Stimulated activated memory B cell treated with anti-CD40 and anti-IgM and Interleukin-4, amounts not matched to agents 10 μg/mL and 1 μg/mL and 100 μg/mL, for 72 hours (primary cell): ENCODE measurements around the gene ATP4B.

Experiments used
- ATAC-seq: fragments of 150-1000 bp; cut with Tn5 transposase; 2 replicates; pipeline ENCODE4 v1.10.0; 2021
- H3K27ac Mint-ChIP-seq: one replicate; pipeline ENCODE4 v1.8.0; 2022; ENCODE audit warnings: mild to moderate bottlenecking, mixed read lengths
- H3K27me3 Mint-ChIP-seq: one replicate; pipeline ENCODE4 v1.8.0; 2022; ENCODE audit warnings: mixed read lengths
- H3K36me3 Mint-ChIP-seq: one replicate; pipeline ENCODE4 v1.8.0; 2022; ENCODE audit warnings: mixed read lengths
- H3K4me1 Mint-ChIP-seq: one replicate; pipeline ENCODE4 v1.8.0; 2022; ENCODE audit warnings: mixed read lengths
- H3K4me3 Mint-ChIP-seq: one replicate; pipeline ENCODE4 v1.8.0; 2022; ENCODE audit warnings: mild to moderate bottlenecking, moderate library complexity, mixed read lengths
- H3K9me3 Mint-ChIP-seq: one replicate; pipeline ENCODE4 v1.8.0; 2022; ENCODE audit warnings: mixed read lengths

Gene ATP4B

GRCh38 chr13:113601166-113602070 lies 56.6 kb downstream of the ATP4B start:
- Mint-ChIP-seq H3K27me3 (no peaks in the 10 kb centered on the region), H3K27ac (no peak overlapping the region), H3K36me3 (peaks cover 55% of the 10 kb centered on the region), H3K4me3 (no peak overlapping the region), H3K9me3 (no peaks in the 10 kb centered on the region), H3K4me1 (peaks cover 34% of the 10 kb centered on the region)
- no peak for ATAC-seq

- H3K36me3 Mint-ChIP-seq, result peaks cover 53% of the 10 kb centered on the region
- H3K4me1 Mint-ChIP-seq, result peaks cover 26% of the 10 kb centered on the region
These were observed 58.6 kb downstream of the ATP4B start for GRCh38 chr13:113599391-113599790.

More at GRCh38 chr13:113599391-113599790, 58.6 kb downstream of the ATP4B start:
- ATAC-seq, result no peak
- no peaks in the 10 kb centered on the region for H3K9me3 Mint-ChIP-seq
- H3K27me3 Mint-ChIP-seq, result no peaks in the 10 kb centered on the region
- H3K27ac Mint-ChIP-seq, result no peak overlapping the region
- no peak overlapping the region for H3K4me3 Mint-ChIP-seq
